SH-SY5Y (cell line): ENCODE data around the gene EMCN.

Source experiments
- GATA2 ChIP-seq: IDR thresholded peaks from 2 replicates; pipeline ENCODE4 v1.6.1; 2011; ENCODE audit warnings: mild to moderate bottlenecking, low read depth, low read length
- GATA3 ChIP-seq: IDR thresholded peaks from 2 replicates; pipeline ENCODE4 v1.6.1; 2011; ENCODE audit warnings: low read depth, mild to moderate bottlenecking, low read length, moderate library complexity

The EMCN gene, protein sequence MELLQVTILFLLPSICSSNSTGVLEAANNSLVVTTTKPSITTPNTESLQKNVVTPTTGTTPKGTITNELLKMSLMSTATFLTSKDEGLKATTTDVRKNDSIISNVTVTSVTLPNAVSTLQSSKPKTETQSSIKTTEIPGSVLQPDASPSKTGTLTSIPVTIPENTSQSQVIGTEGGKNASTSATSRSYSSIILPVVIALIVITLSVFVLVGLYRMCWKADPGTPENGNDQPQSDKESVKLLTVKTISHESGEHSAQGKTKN

DNA sequence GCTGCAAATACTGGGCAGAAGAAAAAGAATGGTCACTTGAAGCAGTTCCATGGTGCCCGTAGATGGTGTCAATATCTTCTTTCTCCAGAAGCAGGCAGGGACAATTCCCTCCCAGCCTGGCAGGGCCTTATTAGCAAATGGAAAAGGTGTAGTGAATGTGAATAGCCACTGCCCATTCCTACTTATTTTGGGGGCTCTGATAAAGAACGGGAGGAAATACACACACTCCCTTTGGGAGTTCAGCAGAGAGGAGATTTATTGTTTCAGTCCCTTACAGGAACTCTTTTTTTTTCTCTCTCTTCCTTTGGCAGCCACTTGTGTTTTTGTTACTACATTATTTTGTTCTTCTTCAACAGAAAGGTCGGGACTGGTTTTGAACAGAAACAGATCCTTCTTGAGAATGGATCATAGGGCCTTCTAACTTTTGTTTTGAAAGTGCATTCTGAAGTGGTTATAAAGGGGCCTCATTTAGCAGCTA lies at the start of gene EMCN:
EMCN (minus strand) TSS at position 159 of the 478 bp plus-strand sequence; CDS start at position 51, 108 bp downstream.
- TF ChIP-seq GATA3: no peak
- no peak for TF ChIP-seq GATA2

DNA sequence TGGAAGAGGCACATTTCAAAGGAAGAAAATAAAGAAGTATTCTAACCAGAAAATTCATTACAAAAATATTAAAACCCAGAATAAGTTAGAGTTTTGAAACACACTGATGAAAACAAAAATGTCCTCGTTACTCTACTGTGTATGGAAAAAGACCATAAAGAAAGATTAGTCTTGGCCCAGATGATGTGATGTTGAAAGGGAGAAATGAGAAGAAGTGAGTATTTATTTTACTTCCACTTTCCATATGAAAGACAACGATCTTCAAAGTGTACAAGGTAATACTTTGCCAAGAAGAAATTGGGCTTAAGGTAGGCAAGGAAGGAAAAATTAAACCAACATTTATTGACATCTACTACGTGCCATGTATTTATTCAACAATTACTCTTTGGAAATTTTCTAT lies 48.6 kb upstream of the EMCN start:
- TF ChIP-seq GATA2: no peak
- TF ChIP-seq GATA3: no peak

DNA sequence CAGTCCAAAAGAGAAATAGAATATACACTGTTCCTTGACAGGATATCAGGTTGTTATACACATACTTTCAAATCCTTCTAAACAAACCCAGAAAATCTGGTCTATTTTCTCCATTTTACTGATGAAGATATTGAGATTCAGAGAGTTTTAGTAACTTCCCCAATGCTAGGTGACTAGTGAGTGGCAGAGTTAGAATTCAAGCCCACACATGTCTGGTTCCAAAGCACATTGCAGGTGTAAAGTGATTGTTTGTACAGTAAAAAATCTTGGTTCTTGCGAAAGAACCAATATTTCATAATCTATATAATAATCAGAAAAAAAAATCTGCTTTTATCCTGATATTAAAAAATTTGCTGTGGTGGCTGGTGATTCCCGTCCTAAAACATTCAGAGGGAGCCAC lies 39.5 kb upstream of the EMCN start:
- no peak for TF ChIP-seq GATA3
- no peak for TF ChIP-seq GATA2

DNA sequence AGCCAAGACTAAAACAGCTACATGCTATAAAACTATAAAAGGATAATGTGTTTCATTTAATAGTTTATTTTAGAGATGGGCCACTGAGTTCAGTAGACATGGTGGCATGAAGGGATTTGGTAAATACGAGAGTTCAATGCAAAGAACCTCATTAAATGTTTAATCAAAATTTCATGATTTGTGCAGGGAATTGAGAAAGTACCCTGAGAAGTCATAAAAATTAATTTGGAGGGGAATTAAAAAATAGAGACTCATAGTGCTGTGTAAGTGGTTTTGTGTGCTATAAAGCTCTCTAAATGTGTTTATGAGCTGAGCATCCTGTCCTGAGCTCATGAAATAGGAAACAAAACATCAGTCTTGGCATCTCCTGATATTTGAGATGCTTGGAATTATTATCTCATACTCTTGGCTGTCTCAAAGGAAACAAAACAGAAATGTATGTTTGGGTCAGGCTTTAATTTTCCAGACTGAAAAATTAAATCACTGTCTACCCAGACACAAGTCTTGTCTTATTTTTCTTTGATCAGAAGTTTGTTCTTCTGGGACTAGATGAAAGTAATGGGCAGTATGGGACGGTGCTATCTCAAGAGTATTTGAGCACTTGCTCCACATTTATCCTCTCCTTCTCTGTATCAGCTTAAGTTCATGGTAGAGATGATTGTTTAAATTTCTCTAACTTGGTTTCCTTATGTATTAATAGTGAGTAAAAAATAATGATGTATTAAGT lies 38.0 kb upstream of the EMCN start:
- no peak for TF ChIP-seq GATA3
- TF ChIP-seq GATA2: no peak

DNA sequence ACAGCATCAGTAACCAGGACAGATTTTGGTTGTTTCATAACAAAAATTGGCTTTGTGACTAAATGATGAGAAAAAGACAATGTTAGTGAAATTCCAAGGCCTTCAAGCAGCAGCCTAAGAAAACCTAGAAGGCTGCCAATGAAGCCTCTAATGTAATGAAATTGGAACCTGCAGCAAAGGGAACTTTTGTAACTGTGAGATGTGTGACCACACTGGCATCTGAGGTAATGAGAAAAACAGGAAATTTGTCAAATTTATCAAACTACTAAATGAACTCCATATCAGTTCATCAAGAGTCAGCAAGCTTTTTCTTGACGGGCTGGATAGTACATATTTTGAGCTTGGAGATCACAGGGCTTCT lies 30.4 kb upstream of the EMCN start:
- TF ChIP-seq GATA3 (no peak), GATA2 (no peak)

DNA sequence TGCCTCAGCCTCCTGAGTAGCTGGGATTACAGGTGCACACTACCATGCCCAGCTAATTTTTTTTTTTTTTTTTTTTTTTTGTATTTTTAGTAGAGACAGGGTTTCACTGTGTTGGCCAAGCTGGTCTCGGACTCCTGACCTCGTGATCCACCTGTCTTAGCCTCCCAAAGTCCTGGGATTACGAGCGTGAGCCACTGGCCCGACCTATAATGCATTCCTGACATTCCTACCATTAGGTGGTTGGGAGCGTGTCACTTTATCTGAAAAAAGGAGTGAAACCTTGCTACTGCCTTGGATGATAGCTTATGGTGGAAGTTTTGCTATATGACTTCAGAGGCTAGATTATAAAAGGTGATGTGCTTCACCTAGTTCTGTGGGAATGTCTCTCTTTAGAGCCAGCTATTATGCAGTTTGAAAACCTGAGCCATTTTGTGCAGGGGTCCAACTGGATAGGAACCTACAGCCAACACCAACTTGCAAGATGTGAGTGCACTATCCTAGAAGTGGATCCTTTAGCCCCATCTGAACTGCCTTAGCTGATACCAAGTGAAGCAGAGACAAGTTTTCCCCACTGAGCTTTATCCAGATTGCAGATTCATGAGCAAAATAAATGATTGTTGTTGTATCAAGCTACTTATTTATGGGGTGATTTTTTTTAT lies 29.8 kb upstream of the EMCN start:
- TF ChIP-seq GATA2 (no peak), GATA3 (no peak)

DNA sequence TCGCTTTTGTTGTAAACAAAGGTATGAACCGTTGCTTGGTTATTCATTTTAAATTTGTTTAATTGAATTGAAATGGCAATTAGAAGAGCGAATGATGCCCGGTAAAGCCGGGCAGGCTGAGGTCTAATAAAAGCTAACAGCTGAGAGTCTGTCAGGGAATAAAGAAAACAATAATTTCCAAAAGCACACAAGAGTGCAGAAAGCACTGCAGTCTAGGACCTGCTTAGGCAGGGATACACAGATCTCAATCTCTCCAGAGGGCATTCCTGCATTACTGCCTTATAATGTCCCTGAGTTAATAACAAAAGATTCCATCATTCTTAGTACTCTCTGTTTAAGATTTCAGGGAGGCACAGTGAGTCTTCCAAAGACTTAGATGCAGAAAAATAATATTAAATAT lies 27.6 kb upstream of the EMCN start:
- TF ChIP-seq GATA2: no peak
- TF ChIP-seq GATA3: no peak

DNA sequence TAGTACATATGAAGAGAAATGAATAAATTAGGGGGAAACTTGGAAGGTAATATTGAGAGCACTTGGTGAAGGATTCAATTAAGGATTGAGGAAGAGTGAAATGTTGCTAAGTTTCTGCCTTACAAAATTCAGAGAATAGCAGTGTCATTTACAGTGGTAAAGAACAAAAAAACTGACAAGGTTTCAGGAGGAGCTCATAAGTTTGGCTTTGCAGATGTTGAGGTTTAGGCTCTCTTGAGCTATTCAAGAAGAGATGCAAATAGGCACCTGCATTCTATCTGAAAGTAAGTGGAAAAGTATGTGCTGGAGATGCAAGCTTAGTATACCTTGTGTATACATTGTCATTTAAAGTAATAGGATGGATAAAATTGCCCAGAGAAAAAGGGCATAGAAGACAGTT lies 22.3 kb upstream of the EMCN start:
- TF ChIP-seq GATA3: no peak
- TF ChIP-seq GATA2: no peak

DNA sequence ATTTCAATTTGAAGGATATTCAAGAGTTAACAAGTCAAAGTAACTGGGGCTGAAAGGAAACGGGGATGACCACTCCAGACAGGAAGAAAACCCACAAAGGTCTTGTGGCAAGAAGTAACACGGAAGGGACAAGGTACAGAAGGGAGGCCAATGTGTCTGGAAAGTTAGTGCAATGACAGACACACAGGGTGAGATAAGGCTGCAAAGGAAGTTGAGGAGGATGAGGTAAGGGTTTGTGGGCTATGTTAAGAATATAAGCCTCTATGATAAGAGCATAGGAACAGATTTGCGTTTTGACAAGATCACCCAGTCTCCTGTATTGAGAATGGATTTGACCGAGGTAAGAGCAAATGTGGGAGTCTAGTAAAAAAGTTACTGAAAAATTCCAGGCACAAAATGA lies 21.9 kb upstream of the EMCN start:
- TF ChIP-seq GATA2 (no peak), GATA3 (no peak)

DNA sequence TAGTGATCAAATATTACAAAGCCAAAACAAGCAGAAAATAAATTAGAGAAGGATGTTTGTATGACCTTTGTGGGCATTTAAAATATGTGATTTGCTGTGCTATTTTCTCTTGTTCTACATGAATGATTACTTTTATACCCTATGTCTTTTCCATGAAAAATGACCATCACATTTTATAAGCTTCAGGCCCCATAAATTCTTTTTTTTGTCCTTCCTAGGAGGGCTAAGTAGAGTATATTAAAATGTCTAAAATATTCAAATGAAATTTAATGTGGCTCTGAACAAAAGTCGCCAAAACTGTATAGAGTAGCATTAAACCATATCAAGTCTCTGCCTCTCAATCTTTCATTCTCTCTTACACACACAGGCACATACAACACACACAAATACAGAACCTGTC lies 15.9 kb upstream of the EMCN start:
- no peak for TF ChIP-seq GATA3
- TF ChIP-seq GATA2: no peak

DNA sequence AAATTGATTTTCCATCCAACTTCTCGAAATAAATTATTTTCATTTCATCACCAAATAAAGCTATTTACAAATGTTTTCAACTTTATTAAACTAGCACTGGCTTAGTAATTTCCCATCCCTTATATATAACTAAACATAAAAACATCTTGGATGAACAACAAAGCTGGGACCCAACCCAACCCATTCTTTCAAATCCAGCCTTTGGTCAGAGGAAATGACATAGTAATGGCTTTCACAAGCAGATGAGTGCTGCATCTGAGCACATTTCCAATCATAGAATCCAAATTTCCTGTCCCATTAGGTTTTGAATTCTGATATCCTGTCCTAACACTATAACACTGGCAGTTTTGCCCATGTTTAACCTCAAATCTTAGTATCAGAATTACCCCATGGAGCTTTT lies 7.9 kb upstream of the EMCN start:
- no peak for TF ChIP-seq GATA2

DNA sequence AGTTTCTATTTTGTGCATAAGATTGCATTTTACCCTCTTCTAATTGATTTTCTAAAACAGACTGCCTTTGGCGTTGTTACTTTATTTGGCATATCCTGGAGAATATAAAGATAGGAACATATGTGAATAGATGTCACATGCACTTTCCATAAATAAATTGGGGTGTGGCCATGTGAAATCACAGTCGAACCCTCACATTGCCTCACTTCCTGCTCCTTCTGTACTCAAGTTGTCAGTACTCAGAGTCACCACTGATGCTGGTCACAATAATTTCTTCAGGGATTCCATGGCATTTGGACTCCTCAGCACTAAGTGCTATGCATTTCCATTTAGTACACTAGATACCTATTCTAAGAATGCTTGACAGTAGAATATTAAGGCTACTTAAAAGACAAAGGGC lies 1.4 kb upstream of the EMCN start:
- no peak for TF ChIP-seq GATA2
- TF ChIP-seq GATA3: no peak

DNA sequence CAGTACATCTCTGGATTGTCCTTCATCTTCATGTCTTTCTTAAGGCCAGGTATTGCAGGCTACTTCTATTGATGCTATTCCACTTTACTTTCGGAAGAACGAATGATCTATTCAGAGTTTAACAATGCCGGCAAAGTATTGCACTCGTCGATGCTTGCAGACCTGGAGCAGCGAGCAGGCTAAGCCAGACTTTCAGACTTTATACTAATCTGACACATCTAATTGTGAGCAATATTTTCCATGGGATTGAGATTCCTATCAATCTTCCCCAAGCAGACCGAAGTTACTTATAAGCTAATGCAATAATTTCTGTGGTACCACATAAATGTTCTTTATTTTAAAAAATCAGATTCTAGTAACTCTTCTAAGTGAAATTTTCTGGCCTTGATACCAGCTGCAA lies 1.6 kb downstream of the EMCN start:
- TF ChIP-seq GATA2 (no peak), GATA3 (no peak)

DNA sequence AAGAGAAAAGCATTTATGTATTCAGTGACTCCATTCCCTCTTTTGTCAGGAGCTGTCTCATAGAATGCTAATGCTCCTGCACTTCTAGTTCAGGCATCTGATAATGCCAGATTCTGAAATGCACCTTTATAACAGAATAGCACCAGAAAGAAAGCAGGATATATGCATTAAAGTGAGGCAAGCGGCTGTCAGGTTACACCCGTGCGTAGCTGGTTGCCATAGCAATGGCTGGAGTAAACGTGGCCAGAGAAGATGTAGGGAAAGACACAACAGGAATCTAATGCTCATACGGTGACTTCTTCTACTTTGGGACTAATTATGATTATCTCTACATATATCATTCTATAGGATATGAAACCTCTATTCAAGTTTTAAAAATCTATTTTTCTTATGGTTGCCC lies 5.9 kb downstream of the EMCN start:
- no peak for TF ChIP-seq GATA3
- no peak for TF ChIP-seq GATA2

DNA sequence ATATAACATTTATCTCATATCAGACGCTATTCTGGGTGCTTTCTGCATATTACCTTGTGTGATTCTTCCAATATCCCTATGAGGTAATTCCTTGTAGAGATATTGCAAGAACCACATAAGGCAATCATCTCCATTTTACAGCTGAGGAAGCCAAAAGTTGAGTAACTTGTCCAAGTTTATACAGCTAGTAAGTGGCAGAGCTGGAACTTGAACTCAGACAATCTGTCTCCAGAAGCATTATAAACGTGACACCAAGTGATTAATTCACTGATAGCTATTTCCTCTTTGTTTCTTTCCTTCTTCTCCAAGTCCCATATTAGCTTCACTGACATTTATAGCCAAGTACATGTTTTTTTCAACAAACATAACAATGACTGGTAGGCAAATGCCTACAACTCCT lies 7.3 kb downstream of the EMCN start:
- TF ChIP-seq GATA3: no peak

DNA sequence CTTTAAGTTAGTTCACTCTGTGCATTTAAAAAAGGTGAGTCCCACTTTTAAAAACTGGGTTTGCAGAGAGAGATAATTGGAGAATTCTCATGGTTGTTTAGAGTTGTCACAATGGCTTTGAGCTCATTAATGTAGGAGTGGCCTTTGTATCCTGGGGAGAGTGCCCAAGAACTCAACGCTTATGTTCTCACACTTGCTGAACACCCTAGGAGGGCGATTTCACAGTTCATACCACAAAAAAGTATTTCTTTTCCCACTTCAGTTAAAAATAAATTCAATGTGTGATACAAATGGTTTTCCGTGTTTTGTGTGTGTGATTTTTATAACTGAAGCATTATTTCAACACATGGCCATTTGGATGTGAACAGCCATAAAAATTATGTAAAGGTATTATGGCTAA lies 8.4 kb downstream of the EMCN start:
- TF ChIP-seq GATA3 (no peak), GATA2 (no peak)
